Stimulated activated CD8-positive, alpha-beta memory T cell treated with anti-CD3 and anti-CD28 coated beads, Interleukin-7, amount 100 ng/mL, for 4 hours (primary cell): ENCODE data around the gene SP4.
A peak's percentile ranks its signal among the peaks of the same experiment; 100 is the strongest.

ENCODE experiments used
- DNase-seq, 2 donors: peaks; one replicate each; pipeline ENCODE4 v3.0.0-alpha.2; 2020; ENCODE audit warnings: low read depth in 2 of 2

The SP4 gene

DNA sequence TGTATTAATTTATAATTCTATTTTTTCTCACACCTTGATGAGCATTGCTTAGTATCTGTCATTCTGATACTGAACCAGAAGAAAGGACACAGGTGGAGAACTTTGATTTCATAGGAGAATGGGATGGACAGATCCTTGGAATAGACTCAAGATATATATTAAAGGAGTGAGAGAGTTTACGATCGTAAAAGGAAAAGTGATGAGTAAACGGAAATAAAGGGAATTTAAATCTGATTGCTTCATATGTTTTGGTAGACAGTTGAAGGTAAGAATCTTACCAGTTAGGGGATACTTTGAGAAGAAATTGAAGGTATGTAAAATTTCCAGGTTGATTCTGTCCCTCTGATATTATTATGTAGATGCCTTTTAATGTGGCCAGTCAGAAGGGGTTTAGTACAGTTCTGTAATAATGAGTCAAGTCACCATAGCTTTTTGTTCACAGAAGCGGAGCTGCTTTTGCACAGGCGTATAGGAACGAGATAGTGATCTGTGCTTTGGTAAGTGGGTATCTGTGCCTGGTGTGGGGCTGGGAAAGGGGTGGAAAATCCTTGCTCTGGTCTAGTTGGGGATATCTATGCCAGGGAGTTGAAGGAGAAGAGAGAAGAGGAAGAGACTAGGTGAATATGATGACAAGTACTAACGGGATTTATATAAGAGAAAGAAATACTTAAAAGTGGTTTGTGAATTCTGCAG, 15.4 kb downstream of the SP4 start:
- DNase-seq: no peak

DNA sequence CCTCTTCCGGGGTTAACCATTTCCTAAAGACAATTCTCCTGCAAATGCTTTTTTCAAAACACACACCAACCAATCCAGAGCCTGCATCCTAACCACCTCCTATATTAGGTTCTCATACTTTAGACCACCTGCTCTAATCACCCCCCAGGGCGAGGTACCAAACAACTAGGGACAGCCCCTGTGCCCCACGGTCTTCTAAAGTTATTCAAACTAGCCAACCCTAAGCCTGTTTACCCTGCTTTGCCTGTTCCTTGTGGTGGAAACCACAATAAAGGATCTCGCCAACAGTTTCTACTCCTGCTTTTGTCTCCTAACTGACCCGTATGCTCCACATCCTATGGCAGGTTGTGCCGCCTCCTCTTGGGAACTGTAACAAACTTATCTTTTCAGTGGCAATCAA, 21.1 kb downstream of the SP4 start:
- DNase-seq: no peak

DNA sequence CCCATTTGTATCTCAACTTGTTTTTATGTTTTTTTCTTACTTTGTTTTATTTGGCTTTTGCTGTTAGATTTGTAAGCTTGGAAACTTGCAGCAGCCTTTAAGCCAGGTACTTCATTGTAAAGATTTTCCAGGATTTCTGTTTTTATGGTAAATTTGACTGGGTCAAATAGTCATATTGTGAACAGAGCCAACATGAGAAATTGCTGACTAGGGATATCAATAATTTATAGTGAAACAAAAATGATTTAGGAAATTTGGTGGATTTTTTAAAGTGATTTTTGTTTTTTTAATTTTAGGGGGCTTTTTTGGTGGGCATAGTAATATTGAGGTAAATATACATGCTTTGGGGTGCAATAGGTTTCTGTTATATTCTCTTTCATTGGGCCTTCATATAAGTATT, 22.2 kb downstream of the SP4 start:
- DNase-seq: no peak

GRCh38 chr7:21450941-21451340, 23.1 kb downstream of the SP4 start:
- no peak for DNase-seq

- DNase-seq: no peak
These were observed 26.3 kb downstream of the SP4 start for GRCh38 chr7:21454182-21454581.

DNA sequence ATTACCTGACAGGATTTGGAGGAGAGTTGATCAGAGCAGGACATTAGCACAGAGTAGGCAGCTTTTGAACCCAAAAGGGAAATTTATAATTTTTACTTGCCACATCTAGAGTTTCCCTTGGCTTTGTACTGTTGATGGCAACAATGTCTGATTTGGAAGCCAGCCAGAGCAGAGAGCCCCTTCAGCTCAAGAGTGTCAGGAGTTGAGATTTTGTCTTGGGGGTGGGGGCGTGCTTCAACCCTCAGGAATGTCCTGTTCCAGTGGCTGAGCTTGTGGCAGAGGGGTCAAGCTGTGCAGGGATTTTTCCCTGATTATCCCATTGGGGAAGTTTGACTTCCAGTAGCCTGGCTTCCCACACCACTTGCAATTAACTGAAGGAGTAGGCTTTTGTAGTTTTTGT, 27.0 kb downstream of the SP4 start:
- no peak for DNase-seq

DNA sequence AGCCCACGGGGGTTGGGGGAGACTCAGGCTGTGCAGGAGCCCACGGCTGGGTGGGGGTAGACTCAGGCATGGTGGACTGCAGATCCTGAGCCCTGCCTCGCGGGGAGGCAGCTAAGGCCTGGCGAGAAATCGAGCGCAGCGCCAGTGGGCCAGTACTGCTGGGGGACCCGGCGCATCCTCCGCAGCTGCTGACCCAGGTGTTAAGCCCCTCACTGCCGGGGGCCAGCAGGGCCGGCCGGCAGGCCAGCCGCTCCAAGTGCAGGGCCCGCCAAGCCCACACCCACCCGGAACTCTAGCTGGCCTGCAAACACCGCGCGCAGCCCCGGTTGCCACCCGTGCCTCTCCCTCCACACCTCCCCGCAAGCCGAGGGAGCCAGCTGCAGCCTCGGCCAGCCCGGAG, 33.4 kb downstream of the SP4 start:
- no peak for DNase-seq

DNA sequence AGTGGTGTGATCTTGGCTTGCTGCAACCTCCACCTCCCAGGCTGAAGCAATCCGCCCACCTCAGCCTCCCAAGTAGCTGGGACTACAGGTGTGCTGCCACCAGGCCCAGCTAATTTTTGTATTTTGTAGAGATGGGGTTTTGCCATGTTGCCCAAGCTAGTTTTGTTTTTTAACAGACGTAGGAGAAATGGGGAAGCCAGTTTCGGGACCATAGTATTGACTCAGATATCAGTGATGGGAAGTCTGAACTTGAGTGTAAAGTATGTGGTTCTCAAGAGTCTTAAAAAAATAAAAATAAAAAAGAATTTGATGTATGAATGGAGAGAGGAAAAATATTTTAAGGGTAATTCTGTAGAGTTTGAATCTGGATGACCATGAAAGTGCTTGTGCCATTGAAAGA, 34.2 kb downstream of the SP4 start:
- no peak for DNase-seq

DNA sequence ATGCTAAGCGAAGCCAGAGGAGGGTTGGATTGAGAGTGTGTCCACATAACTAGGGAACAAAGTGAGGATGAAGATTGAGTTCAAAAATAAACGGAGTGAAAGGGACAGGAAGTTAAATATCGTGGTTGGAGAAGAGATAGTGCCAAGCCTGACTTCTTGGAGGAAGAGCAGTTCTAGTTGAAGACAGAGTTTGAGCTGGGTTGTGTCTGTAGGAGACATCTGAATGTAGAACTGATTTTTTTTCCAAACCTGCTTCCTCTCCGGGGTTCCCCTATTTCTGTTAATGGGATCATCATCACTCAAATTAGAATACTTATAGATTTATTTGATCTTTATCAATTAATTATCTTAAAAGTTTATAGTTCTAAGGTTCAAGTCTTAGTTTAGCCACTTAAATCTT, 35.6 kb downstream of the SP4 start:
- no peak for DNase-seq

DNA sequence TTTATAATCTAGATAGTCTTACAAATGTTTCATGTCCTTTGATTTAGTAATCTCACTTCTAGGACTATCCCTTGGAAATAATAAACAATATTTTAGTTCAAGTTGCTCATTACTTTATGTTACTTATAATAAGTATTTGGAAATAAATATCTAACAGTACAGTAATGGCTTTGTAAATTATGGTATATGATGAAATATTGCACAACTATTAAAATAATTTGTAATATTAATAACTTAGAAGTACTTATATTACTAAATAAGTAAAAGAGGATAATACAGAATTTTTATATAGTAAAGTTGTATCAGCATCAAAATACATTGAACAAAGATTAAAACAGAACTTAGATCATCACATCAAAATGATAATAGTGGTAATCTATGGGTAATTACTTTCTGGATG, 41.1 kb downstream of the SP4 start:
- DNase-seq: no peak

DNA sequence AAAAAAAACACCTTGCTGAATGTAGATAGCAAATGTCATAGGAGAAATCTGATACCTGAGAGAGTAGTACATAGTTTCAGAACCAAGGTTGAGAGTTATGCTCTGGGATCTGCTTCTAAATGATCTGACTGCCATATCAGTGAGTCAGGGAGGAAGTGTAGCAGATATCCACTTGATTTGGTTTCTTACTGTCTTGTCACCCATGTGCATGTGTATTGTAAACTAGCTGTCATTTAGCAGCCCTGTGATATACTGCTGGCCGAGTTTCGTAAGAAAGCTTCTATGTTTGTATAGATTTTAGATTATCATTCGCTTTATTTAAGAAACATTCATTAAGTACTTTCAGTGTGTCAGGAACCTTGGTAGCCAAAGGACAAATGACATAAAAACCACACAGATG, 42.0 kb downstream of the SP4 start:
- DNase-seq: no peak

DNA sequence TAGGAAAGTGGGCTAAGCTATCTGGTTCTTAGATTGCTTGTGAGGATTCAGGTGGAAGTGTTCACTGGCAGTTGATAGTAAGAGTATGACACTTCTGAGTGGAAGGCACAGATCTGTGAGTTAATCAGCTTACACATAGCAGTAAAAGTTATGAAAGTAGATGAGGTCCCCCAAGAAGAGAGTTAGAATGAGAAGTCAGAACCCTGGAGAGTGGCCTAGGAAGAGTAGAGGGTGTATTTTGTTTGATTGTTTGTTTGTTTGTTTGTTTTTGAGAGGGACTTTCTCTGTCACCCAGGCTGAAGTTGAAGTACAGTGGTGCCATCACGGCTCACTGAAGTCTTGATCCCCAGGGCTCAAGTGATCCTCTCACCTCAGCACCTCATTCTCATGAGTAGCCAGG, 44.1 kb downstream of the SP4 start:
- DNase-seq: no peak

- no peak for DNase-seq
These were observed 48.5 kb downstream of the SP4 start for GRCh38 chr7:21476429-21476828.

DNA sequence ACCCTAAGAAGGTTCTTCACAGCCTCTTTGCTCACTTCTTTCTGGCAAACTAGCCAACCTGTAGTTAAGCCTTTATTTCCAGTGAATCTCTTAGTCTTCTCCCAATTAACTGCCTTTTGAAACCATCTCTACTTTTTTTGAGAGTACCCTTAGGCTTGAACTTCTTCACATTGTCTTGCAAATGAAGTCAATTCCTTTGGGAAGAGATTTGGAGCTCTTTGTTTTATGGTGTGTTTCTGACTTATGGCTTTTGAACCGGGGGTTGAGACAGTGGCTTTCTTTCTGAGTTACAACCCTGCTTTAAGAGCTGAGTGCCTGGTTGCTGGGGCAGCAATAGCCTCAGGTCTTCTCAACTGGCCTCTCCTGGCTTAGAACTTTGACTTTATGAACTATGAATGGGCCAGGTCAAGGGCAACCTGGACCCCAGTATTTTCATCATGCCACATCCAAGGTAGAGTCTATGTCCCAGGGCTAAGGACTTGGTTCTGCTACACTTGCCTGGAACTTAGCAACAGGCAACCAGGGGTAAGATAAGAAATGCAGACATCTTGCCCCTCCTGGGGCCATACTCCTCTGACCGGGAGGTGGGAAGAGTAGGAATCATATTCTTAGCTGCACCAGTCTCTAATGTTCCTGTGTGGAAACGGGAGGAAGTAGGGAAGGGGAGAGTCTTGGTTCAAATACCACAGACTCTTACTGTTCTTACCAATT, 53.0 kb downstream of the SP4 start:
- no peak for DNase-seq

DNA sequence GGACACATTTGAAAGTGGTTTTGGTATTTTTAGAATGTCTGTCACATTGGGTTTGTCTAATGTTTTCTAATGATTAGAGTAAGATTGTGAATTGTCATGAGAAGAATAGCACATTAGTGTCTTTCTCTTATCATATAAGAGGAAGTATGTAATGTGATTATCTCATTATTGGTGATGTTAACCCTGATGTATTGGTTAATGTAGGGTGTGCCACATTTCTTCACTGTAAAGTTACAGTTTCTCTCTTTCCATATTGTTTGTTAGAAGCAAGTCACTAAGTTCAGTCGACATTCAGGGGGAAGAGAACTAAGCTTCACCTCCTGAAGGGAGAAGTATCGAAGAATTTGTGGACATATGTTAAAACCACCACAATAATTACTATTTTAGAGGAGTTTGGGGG, 58.6 kb downstream of the SP4 start:
- DNase-seq: no peak

- no peak for DNase-seq
These were observed 67.8 kb downstream of the SP4 start for GRCh38 chr7:21495731-21496130.

DNA sequence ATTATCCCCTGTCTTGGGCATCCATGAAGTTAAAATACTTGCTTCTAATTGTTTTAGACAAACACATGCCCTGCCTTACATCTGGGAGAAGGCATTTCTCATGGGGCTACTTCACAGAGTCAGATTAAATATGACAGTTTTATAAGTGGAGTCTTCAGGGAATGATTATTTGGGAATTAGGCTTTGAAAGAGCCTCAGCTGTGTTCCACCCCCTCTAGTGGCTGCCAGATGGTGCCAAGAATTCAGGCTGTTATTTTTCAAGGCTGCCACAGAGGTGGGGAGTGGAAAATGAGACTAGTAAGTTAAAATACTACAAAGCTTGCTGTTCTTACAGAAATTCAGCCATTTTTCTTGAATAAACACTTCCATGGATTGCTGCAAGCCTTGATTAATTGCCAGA, 69.2 kb downstream of the SP4 start:
- no peak for DNase-seq

DNA sequence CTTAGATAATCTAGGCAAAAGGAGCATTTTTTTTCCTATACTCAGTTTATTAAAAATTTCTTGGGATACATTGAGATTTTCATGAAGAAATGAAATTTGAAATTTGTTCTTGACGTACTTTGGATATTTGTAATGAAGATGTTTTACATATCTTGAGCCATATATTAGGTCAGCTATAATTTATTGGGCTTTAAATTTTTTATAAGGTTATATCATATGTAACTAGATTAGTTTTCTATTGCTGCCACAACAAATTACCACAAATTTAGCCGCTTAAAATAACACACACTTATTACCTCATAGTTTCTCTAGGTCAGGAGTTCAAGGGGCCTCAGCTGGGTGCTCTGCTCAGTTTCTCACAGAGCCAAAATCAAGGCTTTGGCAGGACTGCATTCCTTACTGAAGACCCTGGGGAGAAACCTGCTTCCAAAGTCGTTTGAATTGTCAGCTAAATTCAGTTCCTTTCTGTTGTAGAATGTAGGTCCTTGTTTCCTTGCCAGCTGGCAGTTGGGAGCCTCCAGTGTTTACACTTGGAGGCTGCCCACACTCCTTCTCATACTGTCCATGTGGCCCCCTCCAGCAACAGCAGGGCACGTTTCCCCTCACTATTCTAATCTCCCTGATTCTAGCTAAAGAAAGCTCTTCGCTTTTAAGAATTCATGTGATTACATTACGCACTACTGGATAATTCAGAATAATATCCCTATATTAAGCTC, 72.4 kb downstream of the SP4 start:
- no peak for DNase-seq

GRCh38 chr7:21504021-21504420, 76.1 kb downstream of the SP4 start:
- no peak for DNase-seq

DNA sequence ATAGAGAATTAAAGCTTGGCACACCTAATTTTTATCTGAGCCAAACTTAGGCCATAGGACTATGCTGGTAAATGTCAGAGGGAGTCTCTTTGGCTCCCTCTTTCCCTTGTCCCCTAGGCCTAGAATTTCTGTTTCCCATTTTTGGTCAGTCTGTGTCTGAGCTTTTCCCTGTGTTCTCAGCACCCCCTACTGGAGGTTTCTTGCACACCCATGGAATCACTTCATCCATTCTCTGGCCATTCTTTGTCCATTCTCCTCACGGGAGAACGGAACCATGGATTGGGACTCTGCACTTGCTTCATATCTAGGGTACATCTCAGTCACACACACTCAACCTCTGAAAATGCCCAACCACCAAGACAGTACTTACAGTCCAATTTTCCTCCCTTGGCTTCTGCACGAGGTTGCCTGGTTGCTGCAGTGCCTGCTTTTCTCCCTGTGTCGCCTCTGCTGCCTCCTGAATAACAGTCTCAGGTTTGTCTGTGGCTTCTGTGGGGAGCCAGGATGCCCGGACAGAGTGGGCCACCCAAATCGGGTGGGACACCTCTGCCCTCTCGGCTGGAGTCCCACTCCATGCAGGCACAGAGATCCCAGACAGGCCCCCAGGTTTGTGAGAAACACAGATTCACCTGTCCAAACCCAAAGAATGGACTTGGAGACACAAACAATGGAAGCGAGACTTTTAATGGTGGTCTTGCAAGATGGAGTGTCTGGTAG, 79.9 kb downstream of the SP4 start:
- DNase-seq: peak; percentile 2 to 12

DNA sequence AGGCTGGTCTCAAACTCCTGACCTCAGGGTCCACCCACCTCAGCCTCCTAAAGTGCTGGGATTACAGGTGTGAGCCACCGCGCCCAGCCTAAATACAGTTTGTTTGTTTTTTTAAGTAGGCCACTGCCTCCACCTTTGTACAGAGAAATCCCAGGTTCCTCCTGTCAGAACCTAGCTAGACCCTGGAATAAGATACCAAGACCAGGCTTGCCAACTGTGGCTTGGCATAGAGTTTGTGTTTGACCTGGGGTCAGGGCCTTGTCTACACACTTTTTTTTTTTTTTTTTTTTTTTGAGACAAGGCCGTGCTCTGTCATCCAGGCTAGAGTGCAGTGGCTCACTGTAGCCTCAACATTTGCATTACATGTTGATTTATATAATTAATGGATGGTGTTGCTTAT, 80.7 kb downstream of the SP4 start:
- DNase-seq: no peak

DNA sequence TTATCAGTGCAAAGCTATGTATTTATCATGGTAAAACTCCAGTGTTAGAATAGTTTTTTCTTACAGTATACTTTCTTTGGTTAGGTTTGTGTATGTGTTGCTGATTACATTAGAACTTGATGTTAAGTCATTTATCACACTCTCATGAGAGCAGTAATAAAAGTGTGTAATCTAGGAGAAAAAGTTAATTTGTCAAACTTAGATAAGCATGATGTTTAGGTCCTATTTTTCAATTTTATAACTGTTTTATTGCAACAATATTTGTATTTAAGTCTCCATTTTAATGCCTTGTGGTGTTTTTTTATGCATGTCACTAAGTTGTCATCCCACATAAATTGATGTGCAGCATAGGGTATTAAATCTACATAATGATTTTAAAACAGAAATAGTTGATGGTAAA, 86.2 kb downstream of the SP4 start:
- DNase-seq: no peak

- DNase-seq: no peak
These were observed 96.8 kb downstream of the SP4 start for GRCh38 chr7:21524680-21525079.
